K562 (cell line): ENCODE data around the gene SOCS3. TPM values are rescaled to one million over a fixed set of nuclear protein-coding genes. Genes with fewer than 3 reads are reported as not detected.

Experiments
- ATAC-seq: fragments of 200-7000 bp; cut with Tn5 transposase; 3 replicates; pipeline ENCODE4 v1.9.1; 2020; ENCODE audit warnings: moderate library complexity
- BruUV-seq: library from RNA; stranded (reverse); fragments of 400-500 nt; replicated peaks from 2 replicates; lab custom pipeline; 2021; lab: Mats Ljungman, UMichigan
- CTCF ChIA-PET: fragments of 300-600 bp; formaldehyde crosslinking; extraction: SDS; loops from one replicate; lab custom pipeline; 2021; ENCODE audit warnings: low intra/inter-chr PET ratio; lab: Yijun Ruan, JAX
- POLR2A ChIA-PET: fragments of 300-600, 350-650 bp; sonication (Branson Sonifier 250); formaldehyde crosslinking; extraction: SDS; loops from one replicate; lab custom pipeline; 2021; ENCODE audit warnings: antibody characterized with exemption, inconsistent platforms; lab: Yijun Ruan, JAX
- DNase-seq, 4 experiments: peaks; one replicate each; pipeline versions ENCODE4 v3.0.0 to v3.0.0-alpha.2; 2011 to 2018; ENCODE audit warnings: low spot score in 3 of 4, mixed read lengths in 3 of 4; ENCODE audit errors: extremely low read depth in 1 of 4
- FAIRE-seq: peaks from 2 replicates; lab custom pipeline; 2011; peaks lifted over from hg19 to GRCh38; lab: Jason Lieb, UNC
- H2AFZ ChIP-seq: 2 replicates; pipeline ENCODE4 v1.6.0; 2011; ENCODE audit warnings: low read depth, low read length, control low read depth, inconsistent platforms
- H3K27ac ChIP-seq: fragments of 200-600 bp; 3 replicates; pipeline ENCODE4 v1.8.0; 2011; ENCODE audit warnings: low read depth, mild to moderate bottlenecking, control low read depth, inconsistent platforms, low read length, moderate library complexity, mixed read lengths; ENCODE audit errors: extremely low read depth
- H3K27me3 ChIP-seq, 2 experiments: fragments of 300-600 bp in 1 of 2; 2 replicates in 1 of 2; 3 replicates in 1 of 2; pipeline versions ENCODE4 v1.6.0 to v1.8.0; 2011; ENCODE audit warnings: inconsistent platforms in 2 of 2, low read length in 2 of 2, mild to moderate bottlenecking in 1 of 2, mixed read lengths in 1 of 2, moderate library complexity in 1 of 2; ENCODE audit not compliant: control insufficient read depth in 2 of 2, insufficient read depth in 2 of 2
- H3K36me3 ChIP-seq: fragments of 300-600 bp; 3 replicates; pipeline ENCODE4 v1.8.0; 2011; ENCODE audit warnings: mild to moderate bottlenecking, low read length, inconsistent platforms; ENCODE audit not compliant: control insufficient read depth, insufficient read depth
- H3K4me1 ChIP-seq, 2 experiments: fragments of 200-600 bp in 1 of 2; replicated peaks in 1 of 2; 2 replicates in 1 of 2; 3 replicates in 1 of 2; pipeline versions ENCODE4 v1.5.1 to v1.8.0; 2011; ENCODE audit warnings: inconsistent platforms in 2 of 2, low read length in 2 of 2, mild to moderate bottlenecking in 1 of 2, mixed read lengths in 1 of 2, moderate library complexity in 1 of 2; ENCODE audit not compliant: control insufficient read depth in 2 of 2, insufficient read depth in 2 of 2
- H3K4me2 ChIP-seq: 2 replicates; pipeline ENCODE4 v1.6.1; 2011; ENCODE audit warnings: low read length, control low read depth, inconsistent platforms, mixed read lengths; ENCODE audit not compliant: insufficient read depth
- H3K4me3 ChIP-seq: fragments of 200-600 bp; sonication (generic), shearing (Covaris generic); 2 replicates; pipeline ENCODE4 v1.5.1; 2016; ENCODE audit warnings: control low read depth, inconsistent platforms
- H3K79me2 ChIP-seq: fragments of 200-600 bp; 3 replicates; pipeline ENCODE4 v1.8.0; 2011; ENCODE audit warnings: low read length, inconsistent platforms; ENCODE audit not compliant: control insufficient read depth, insufficient read depth
- H3K9ac ChIP-seq, 2 experiments: 2 replicates each; pipeline versions ENCODE4 v1.6.0 to v1.6.1; 2011; ENCODE audit warnings: low read depth in 2 of 2, low read length in 2 of 2, control low read depth in 1 of 2, inconsistent platforms in 1 of 2, mild to moderate bottlenecking in 1 of 2, mixed read lengths in 1 of 2; ENCODE audit not compliant: insufficient read depth in 1 of 2
- H3K9me1 ChIP-seq: one replicate; pipeline ENCODE4 v1.6.0; 2011; ENCODE audit warnings: inconsistent platforms, mild to moderate bottlenecking, low read length, moderate library complexity; ENCODE audit not compliant: control insufficient read depth, insufficient read depth
- H3K9me3 ChIP-seq: replicated peaks from 2 replicates; pipeline ENCODE4 v1.5.1; 2011; ENCODE audit warnings: low read depth, low read length, inconsistent platforms; ENCODE audit not compliant: control insufficient read depth, insufficient read depth
- H4K20me1 ChIP-seq: replicated peaks from 2 replicates; pipeline ENCODE4 v1.6.1; 2011; ENCODE audit warnings: low read length, inconsistent platforms, mixed read lengths; ENCODE audit not compliant: control insufficient read depth, insufficient read depth
- SPI1 ChIP-seq: IDR thresholded peaks from 2 replicates; pipeline ENCODE4 v1.6.1; 2011; ENCODE audit warnings: low read depth, low read length, control low read depth, borderline replicate concordance
- ZNF318 ChIP-seq, 2 experiments: fragments of 450-650 bp; IDR thresholded peaks; 2 replicates each; pipeline ENCODE4 v1.6.1; 2016; ENCODE audit warnings: mild to moderate bottlenecking in 2 of 2, borderline replicate concordance in 1 of 2, low read depth in 1 of 2, moderate library complexity in 1 of 2
- WGBS: fragments of 100-300 bp; shearing (Covaris generic); methylation state at CpG from one replicate; pipeline ENCODE4 v1.1.6; 2016; ENCODE audit warnings: low coverage, mixed read lengths; ENCODE audit not compliant: insufficient coverage; ENCODE audit errors: missing lambda C conversion rate; 5-methylcytosine and 5-hydroxymethylcytosine counted together
- in situ Hi-C: fragments of 300-500 bp; cut with MboI; formaldehyde crosslinking; loops from 4 replicates; pipeline ENCODE4 v1.15.0; 2018; ENCODE audit warnings: inconsistent platforms, mixed read lengths
- intact Hi-C: fragments of 100-400 bp; cut with micrococcal nuclease; formaldehyde crosslinking; loops from 2 replicates; pipeline ENCODE4 v1.14.2; 2022
- polyA plus RNA-seq, 8 experiments: library from polyadenylated mRNA; depleted of rRNA in 4 of 8; stranded (reverse) in 5 of 8; unstranded in 3 of 8; fragments of >200 nt; fragmentation: Nextera tagmentation in 2 of 8; fragmentation: Illumina TruSeq in 1 of 8; extraction: Ambion mirVana in 2 of 8; extraction: Trizol in 1 of 8; gene quantifications; 2 replicates each; pipeline versions ENCODE4 v1.2.1 to v1.2.3, GENCODE V29; 2011 to 2014; ENCODE audit warnings: inconsistent platforms in 1 of 8, missing spikeins in 1 of 8
- total RNA-seq, 7 experiments: library from RNA; depleted of rRNA in 6 of 7; stranded (reverse); fragments of >200 nt in 6 of 7; fragmentation: Illumina TruSeq in 2 of 7; extraction: Trizol in 2 of 7; gene quantifications; 2 replicates each; pipeline versions ENCODE4 v1.2.1 to v1.2.3, GENCODE V29; 2011 to 2021; ENCODE audit warnings: low replicate concordance in 1 of 7

The SOCS3 gene
- total and polyA plus RNA-seq, 9 of the 15 experiments (the other 6 are each of a cell fraction or from before 2014, with no cell fraction given), result 0.56 to 38.9 (median 13.7) TPM

GRCh38 chr17:78387977-78388941 is 28.4 kb upstream of the SOCS3 start:
- Histone ChIP-seq H3K9me3 (no peaks in the 10 kb centered on the region), H3K27me3 (no peaks in the 10 kb centered on the region), H3K4me3 (no peak overlapping the region), H3K4me2 (no peak overlapping the region), H3K36me3 (peaks cover 44% of the 10 kb centered on the region; the same call in 2 of the 3 replicates), H3K9ac (no peak overlapping the region), H3K27ac (no peak overlapping the region), H3K4me1 (peaks cover 12 to 20% of the 10 kb centered on the region in 2 experiments), H3K9me1 (peaks cover 5% of the 10 kb centered on the region), H2AFZ (no peak overlapping the region), H4K20me1 (peaks cover 25% of the 10 kb centered on the region), H3K79me2 (peaks cover 89% of the 10 kb centered on the region)
- 83% methylated on average over 10 of the region's 10 CpGs for WGBS
- FAIRE-seq (no peak), ATAC-seq (no peak), DNase-seq (no peak)
- ChIA-PET POLR2A (interaction anchor here (0.6 to 1.0 kb wide), 2 partner anchors 9 to 119 kb away, joined by 3 to 5 read pairs; partner anchors contain the start of gene PGS1), CTCF (no interaction called here)
- intact Hi-C loops (no loop called here), in situ Hi-C loops (no loop called here)
- BruUV-seq, result no TSS peak
- TF ChIP-seq SPI1 (peak; percentile 92), ZNF318 (IDR thresholded peaks at IDR 0.05; ENCODE audit: borderline replicate concordance in 1 of 2, low read depth in 1 of 2) (no peak)
